ENCODE data around the gene PNO1.

DNA sequence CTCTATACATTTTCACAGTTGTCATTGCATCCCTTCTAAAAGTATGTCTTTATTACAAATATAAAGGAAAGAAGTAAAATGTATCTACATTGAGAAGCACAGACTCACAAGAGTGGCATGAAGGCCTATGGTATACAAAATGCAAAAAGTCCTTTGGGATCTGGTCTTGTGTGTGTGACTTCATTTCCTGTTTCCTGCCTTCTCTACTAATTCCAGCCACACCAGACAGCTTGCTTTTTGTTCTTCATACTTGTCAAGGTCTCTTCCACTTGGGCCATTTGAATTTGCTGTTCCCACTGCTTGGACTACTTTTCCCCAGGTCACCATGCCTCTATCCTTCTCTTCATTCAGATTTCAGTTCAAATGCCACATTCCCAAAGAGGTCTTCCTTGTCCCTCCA, 6.7 kb upstream of the PNO1 start:
- TF ChIP-seq, protein P1, sequence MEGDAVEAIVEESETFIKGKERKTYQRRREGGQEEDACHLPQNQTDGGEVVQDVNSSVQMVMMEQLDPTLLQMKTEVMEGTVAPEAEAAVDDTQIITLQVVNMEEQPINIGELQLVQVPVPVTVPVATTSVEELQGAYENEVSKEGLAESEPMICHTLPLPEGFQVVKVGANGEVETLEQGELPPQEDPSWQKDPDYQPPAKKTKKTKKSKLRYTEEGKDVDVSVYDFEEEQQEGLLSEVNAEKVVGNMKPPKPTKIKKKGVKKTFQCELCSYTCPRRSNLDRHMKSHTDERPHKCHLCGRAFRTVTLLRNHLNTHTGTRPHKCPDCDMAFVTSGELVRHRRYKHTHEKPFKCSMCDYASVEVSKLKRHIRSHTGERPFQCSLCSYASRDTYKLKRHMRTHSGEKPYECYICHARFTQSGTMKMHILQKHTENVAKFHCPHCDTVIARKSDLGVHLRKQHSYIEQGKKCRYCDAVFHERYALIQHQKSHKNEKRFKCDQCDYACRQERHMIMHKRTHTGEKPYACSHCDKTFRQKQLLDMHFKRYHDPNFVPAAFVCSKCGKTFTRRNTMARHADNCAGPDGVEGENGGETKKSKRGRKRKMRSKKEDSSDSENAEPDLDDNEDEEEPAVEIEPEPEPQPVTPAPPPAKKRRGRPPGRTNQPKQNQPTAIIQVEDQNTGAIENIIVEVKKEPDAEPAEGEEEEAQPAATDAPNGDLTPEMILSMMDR (IDR thresholded peaks at IDR 0.05), result no peak
- TF ChIP-seq POLR2A (IDR thresholded peaks at IDR 0.05), result no peak
